T1000 (cell line): ENCODE data around the gene PSAT1.

Experiments used
- DNase-seq: peaks from one replicate; lab custom pipeline; 2025; ENCODE audit warnings: mixed read lengths; lab: John Stamatoyannopoulos, UW

PSAT1 gene

DNA sequence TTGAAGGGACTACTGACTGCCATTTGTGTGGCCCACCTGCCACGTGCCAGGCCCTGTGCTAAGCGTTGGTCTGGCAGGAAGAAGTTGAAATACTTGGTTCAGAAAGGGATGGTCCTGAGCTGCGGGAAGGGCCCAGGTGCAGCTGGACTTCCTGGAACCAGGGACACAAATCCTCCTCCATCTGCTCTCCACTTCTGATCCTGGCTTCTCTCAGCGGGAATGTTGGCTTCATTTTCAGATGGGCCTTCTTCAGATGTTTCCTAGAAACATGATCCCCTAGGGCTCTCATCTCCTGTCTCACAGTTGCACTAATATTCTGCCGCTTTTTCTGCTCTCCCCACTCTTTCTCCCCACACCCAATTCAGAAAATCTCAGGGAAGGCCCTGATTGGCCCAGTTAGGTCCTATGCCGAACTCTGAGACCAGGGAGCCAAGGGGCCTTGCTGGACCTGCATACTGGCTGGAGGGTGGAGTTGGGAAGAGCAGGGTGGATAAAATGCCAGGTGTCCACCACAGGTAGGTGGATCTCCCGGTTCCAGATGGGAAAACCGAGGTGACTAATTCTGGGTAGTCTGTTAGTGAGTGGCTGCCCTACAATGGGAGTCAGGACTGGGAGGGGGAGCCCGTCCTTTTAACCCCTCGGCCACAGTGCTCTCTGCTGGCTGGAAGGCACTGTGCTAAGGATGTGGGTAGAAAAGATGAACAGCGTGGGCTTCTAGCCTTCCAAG is 19.4 kb downstream of the PSAT1 start:
- DNase-seq: no peak

- no peak for DNase-seq
These were observed 22.5 kb downstream of the PSAT1 start for GRCh38 chr9:78319197-78320029.

- no peak for DNase-seq
These were observed 23.2 kb downstream of the PSAT1 start for GRCh38 chr9:78320030-78320693.

DNA sequence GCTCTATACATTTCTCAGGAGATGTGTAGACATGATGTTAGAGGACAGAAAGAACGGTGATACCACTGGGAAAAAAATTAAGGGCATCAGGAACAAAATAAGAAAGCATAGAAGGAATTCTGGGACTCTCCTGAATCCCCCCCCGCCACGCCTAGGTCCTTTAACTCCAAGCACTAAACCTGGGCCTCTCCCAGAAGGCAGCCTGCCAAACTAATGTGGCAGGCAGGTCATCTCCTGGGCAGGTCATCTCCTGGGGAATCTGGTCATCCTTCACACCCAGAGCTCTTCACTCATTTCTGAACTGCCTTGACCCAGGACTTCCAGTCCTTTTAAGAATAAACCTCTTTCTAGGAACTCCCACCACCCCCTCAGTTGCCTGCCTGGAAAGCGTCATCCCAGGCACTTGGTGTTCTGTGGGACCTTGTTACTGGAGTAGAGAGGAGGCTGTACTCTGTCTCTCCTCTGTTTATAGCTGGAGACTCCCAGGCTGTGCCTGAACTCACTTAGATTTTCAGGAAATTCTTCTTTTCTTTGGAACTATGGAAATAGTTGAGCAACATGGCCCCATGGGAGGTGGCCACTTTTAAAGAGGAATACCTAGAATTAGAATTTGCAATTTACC is 24.1 kb downstream of the PSAT1 start:
- DNase-seq: no peak

- DNase-seq: no peak
These were observed 24.6 kb downstream of the PSAT1 start for GRCh38 chr9:78321505-78321904.

DNA sequence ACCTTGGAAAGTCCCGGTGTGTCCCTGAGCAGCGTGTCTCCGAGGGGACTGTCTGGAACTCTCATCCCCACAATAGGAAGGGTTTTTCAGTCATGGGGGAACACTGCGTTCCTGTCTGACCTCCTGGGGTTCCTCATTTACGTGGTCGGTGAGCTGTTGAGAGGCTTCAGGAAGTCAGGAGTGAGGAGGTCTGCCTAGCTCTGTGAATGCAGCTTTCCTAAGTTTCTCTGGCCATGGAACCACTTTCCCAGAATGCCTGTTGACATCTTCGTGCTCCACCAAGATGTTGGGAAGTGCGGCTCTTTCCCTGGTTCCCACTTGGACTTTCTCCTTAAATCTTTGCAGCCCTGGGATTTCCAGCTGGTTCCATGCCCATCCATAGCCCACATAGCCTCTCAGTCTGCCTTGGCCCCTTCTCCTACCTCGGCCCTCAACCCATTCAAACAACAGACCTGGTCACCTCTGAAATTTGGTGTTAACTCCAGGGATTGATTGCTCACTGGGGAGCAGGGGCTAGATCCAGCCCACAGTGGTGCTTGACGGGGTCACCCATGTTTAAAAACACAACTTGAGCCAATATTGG is 27.2 kb downstream of the PSAT1 start:
- no peak for DNase-seq

DNA sequence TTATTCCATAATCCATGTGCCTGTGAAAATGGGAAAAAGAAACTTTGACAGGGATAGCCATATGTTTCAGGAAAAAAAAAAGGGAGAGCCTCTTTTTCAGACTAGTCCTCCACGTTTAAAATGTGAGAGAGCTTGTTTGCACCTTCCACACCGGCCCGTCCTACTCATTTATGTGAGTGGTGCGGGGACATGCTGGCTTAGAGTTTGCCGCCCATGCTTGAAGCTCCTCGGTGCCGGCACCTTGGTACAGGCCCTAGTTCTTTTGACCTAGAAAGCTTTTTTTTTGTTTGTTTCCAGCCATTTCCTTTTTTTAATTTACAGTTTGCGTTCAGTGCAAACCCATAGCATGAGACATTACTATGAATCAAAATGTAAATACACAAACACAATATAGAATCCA is 27.8 kb downstream of the PSAT1 start:
- no peak for DNase-seq

DNA sequence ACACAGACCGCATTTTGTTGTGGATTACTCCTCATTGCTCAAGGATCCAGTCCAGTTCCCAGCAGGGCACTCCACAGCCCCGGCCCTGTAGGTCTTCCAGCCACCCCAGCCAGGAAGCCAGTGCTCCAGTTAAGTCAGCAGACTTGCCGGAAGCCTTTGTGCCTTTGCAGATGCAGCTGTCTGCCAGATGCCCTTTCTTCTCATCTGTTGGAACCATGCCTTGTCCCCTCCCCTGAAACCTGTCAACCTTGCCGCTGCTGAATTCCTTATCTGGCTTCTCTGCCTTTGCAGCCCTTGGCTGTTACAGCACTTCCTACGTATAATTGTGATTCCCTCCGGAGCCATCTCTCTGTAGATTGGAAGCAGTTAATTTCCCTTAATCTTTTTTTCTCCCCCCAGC is 28.4 kb downstream of the PSAT1 start:
- no peak for DNase-seq

- no peak for DNase-seq
These were observed 29.0 kb downstream of the PSAT1 start for GRCh38 chr9:78325846-78326360.

- no peak for DNase-seq
These were observed 29.6 kb downstream of the PSAT1 start for GRCh38 chr9:78326564-78326963.

GRCh38 chr9:78332381-78332780 is 35.5 kb downstream of the PSAT1 start:
- DNase-seq: no peak

GRCh38 chr9:78348848-78349247 is 51.9 kb downstream of the PSAT1 start:
- DNase-seq: no peak

DNA sequence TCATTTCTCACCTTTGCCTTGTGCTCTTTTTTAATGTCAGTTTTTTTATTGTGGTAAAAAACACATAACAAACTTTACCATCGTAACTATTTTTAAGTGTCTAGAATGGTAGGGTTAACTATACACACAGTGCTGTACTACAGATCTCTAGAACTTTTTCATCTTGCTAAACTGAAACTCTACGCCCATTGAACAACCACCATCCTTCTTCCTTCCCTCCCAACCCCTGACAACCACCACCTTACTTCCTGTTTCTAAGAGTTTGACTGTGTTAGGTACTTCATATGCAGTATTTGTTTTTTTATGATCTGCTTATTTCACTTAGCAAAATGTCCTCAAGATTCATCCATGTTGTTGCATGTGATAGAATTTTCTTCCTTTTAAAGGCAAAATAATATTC is 54.9 kb downstream of the PSAT1 start:
- DNase-seq: no peak

- no peak for DNase-seq
These were observed 57.5 kb downstream of the PSAT1 start for GRCh38 chr9:78354324-78354973.

DNA sequence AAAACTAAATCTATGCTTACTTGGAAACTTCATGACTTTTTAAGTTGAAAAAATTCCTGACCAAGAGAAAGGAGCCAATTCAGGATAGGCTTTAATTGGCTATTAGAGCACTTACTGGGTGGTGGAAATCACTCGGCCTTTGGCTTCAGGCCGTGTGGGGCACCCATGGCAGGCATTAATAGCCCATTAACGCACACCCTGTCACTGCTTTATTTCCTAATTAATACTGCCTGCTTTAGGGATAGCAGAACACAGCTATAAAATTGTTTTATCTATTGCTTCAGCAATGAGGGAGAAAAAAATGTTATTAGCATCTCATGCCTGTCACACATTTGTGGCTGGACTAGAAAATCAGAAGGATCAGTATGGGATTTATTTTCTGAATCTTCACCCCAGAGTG is 58.1 kb downstream of the PSAT1 start:
- DNase-seq: no peak

GRCh38 chr9:78356634-78357033 is 59.7 kb downstream of the PSAT1 start:
- DNase-seq: no peak

DNA sequence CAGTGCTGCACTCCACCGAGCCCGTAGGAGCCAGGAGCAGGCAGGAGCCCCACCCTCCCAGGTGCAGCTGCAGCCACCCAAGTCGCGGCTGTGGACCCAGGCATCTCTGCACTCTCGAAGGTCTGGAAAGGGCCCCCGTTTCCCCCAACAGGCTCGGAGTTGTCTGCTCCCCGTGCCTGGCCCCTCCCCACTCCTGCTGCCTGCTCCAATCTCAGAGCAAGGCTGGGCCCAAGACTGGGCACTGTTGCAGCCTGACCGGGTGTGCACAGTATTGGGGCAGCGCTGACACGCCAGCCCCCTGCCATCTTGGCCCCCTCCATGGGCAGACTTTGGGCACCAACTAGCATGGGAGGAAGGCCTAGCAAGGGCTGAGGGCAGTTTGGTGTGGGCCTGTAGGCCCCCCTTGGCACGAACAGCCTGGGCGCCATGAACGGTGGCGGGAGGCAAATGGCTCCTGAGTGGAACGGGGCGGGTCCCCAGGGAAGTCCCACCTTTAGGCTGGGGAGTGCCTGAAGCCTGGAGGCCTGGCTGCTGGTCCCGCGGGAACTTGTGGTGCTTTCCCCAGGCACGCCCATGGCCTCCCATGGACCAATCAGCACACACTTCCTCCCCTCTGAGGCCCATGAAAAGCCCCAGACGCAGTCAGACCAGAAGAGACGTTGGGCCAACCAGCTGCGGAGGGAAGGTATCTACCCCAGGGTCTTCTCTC is 60.4 kb downstream of the PSAT1 start:
- no peak for DNase-seq

GRCh38 chr9:78358329-78359051 is 61.6 kb downstream of the PSAT1 start:
- DNase-seq: no peak

DNA sequence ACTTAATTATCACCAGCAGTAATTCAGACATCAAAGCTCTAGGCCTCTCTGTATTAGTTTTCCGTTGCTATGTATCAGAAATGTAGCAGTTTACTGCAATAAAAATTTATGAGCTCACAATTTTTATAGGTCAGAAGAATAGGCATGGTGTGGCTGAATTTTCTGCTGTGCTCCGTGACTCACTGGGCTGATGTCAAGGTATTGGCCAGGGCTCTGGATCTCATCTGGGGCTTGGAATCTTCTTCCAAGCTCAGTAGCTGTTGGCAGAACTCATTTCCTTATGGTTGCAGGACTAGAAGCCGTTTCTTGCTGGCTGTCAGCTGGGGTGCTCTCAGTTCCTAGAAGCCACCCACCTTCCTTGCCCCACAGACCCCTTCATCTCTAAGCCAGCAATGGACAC is 66.3 kb downstream of the PSAT1 start:
- peak; percentile 29 for DNase-seq
